ENCODE data around the gene SYNRG.
"Not testable (repeated sequence)": the region's sequence is repeated elsewhere in the genome, so short reads cannot be mapped to it uniquely, and the experiment has no call there.

Gene SYNRG

GRCh38 chr17:37541880-37542660 is 67.1 kb downstream of the SYNRG start:
- DNase-seq: no peak

- DNase-seq: no peak
Observed at GRCh38 chr17:37538981-37539659, 70.1 kb downstream of the SYNRG start.

GRCh38 chr17:37535906-37536305 is 73.3 kb downstream of the SYNRG start:
- DNase-seq: no peak

- no peak for DNase-seq
Observed at GRCh38 chr17:37532756-37533155, 76.5 kb downstream of the SYNRG start.

GRCh38 chr17:37530420-37530819 is 78.8 kb downstream of the SYNRG start:
- no peak for DNase-seq

- DNase-seq: peak; percentile 36
Observed at GRCh38 chr17:37527249-37527851, 81.9 kb downstream of the SYNRG start.

GRCh38 chr17:37523715-37524219 is 85.5 kb downstream of the SYNRG start:
- no peak for DNase-seq

GRCh38 chr17:37521821-37522220 is 87.4 kb downstream of the SYNRG start:
- no peak for DNase-seq

- no peak for DNase-seq
Observed at GRCh38 chr17:37520174-37520573, 89.0 kb downstream of the SYNRG start.

- no peak for DNase-seq
Observed at GRCh38 chr17:37519251-37519985, 89.8 kb downstream of the SYNRG start.

GRCh38 chr17:37518826-37519225 is 90.4 kb downstream of the SYNRG start:
- DNase-seq: no peak

- no peak for DNase-seq
Observed at GRCh38 chr17:37517881-37518280, 91.3 kb downstream of the SYNRG start.

GRCh38 chr17:37516127-37516571 is 93.1 kb downstream of the SYNRG start:
- DNase-seq: no peak

GRCh38 chr17:37513711-37514110 is 95.5 kb downstream of the SYNRG start:
- DNase-seq: no peak

GRCh38 chr17:37512442-37513068 is 96.7 kb downstream of the SYNRG start:
- no peak for DNase-seq

GRCh38 chr17:37511642-37512041 is 97.6 kb downstream of the SYNRG start:
- not testable (repeated sequence) for DNase-seq

GRCh38 chr17:37510056-37510455 is 99.2 kb downstream of the SYNRG start:
- no peak for DNase-seq

- DNase-seq: no peak
Observed at GRCh38 chr17:37507111-37507510, 102.1 kb downstream of the SYNRG start.

GRCh38 chr17:37506678-37507077 is 102.5 kb downstream of the SYNRG start:
- no peak for DNase-seq

GRCh38 chr17:37505333-37505732 is 103.9 kb downstream of the SYNRG start:
- DNase-seq: no peak

- no peak for DNase-seq
Observed at GRCh38 chr17:37503148-37503547, 106.1 kb downstream of the SYNRG start.

All from NCI-H2029 (cell line).